Measurements from ENCODE around the gene BPHL.
"Not testable (repeated sequence)": the region's sequence is repeated elsewhere in the genome, so short reads cannot be mapped to it uniquely, and the experiment has no call there.

BPHL gene

GRCh38 chr6:3118353-3119039, at the start of gene BPHL:
Gene BPHL (plus strand): TSS chr6:3118711. CDS start chr6:3118741, 30 bp downstream.
- DNase-seq = peak; percentile 100

DNA sequence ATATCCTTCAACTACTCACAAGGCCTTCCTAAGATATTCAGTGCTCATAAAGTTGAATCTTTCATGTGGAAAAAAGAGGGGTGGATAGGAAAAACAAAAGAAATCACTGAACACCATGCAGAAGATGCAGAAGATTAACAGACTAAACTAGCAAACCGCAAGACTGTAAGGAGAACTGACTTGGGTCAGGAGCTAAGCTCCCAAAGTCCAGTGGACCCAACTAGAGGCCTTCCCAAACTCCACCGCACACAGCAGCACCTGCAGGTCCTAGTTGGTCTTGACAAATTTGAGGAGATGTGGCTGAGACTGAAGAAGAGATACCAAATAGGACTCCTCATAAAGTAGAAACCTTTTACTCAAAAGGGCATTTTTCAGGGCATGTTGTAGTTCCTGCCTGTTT, 46.9 kb upstream of the BPHL start:
- no peak for DNase-seq

DNA sequence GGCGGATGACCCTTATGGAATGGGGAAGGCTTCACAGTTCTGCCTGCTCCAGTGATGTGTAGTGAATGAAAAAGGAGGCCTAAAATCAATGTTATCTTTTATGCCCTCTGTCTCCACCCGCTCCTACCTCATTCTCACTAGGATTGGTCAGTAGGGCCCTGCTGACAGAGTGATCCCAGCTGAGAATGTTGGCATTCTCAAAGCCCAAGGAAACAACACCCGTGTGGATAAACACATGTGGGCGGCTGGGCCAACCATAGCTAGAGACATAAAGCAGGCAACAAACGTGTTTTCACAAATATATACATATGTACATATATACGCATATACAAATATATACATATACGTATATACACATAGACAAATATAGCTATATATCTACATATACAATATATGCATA, 45.7 kb upstream of the BPHL start:
- no peak for DNase-seq

- no peak for DNase-seq
Observed at GRCh38 chr6:3073382-3073781, 45.1 kb upstream of the BPHL start.

- DNase-seq = no peak
Observed at GRCh38 chr6:3075772-3076113, 42.8 kb upstream of the BPHL start.

- DNase-seq = no peak
Observed at GRCh38 chr6:3076320-3076719, 42.2 kb upstream of the BPHL start.

GRCh38 chr6:3077430-3077829, 41.1 kb upstream of the BPHL start:
- no peak for DNase-seq

GRCh38 chr6:3078952-3079351, 39.6 kb upstream of the BPHL start:
- not testable (repeated sequence) for DNase-seq

DNA sequence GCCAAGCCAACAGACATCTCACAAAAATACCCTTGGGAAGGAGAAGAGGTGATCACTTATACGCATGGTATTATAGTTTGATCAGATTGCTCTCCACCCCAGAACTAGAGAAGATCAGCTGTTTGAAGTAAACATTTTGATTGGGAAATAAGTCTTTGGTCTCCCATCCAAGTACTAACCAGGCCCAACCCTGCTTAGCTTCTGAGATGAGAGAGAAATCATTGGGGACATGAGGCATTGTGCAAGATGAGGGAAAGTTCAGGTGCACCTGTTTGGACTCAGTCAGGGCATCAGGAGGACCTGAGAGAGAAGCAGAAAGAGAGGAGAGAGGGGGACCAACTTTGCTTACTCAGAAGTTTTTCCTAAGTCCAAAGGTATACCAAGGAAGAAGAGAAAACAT, 38.8 kb upstream of the BPHL start:
- DNase-seq = no peak

DNA sequence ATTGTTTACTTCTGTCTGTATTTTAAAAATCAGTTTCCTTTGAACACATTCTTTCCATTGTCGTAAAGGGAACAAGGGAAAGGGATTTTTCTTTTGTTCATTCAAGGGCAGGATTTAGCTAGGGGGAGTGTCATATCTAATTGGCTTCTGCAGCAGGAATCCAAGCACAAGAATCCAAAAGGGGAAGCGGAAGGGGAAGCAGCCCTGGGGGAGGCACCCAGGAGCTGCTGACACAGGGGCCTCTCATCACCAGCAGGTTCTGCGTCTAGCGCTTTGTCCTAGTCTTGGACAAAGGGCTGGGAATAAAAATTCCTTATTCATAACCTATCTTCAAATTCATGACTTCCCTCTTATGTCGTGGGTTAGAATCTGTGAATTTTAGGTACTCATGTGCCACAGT, 36.6 kb upstream of the BPHL start:
- no peak for DNase-seq

DNA sequence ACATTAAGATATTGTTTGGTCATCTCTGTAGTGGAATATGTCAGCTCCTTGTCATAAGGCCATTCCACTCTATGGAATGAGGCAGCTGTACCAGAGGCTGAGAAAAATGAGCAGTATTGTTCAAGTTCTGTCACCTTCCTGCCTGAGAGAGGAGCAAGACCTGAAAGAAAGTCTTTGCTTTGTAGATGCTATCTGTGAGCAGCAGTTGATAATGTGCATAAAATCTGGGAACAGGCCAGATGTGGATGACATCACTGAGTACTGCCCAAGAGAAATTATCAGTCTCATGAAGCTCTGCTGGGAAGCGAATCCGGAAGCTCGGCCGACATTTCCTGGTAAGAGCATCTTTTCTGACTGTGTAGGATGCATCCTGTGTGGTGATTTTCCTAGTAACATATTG, 33.4 kb upstream of the BPHL start:
- no peak for DNase-seq

- no peak for DNase-seq
Observed at GRCh38 chr6:3086282-3086946, 32.1 kb upstream of the BPHL start.

GRCh38 chr6:3088446-3088845, 30.1 kb upstream of the BPHL start:
- no peak for DNase-seq

GRCh38 chr6:3088968-3089367, 29.5 kb upstream of the BPHL start:
- DNase-seq = no peak

GRCh38 chr6:3090013-3090412, 28.5 kb upstream of the BPHL start:
- DNase-seq = no peak

DNA sequence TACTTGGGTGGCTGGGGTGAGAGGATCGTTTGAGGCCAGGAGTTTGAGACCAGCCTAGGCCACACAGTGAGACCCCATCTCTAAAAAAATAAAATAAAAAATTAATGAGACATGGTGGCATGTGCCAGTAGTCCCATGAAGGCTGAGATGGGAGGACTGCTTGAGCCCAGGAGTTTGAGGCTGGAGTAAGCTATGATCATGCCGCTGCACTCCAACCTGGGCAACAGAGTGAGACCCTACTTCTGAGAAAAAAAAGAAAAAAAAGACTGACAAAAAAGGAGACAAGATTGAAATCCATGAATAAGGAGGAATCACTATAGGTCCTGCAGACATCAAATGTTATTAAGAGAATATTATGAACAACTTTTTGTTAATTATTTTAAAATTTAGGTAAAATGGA, 23.7 kb upstream of the BPHL start:
- DNase-seq = no peak

DNA sequence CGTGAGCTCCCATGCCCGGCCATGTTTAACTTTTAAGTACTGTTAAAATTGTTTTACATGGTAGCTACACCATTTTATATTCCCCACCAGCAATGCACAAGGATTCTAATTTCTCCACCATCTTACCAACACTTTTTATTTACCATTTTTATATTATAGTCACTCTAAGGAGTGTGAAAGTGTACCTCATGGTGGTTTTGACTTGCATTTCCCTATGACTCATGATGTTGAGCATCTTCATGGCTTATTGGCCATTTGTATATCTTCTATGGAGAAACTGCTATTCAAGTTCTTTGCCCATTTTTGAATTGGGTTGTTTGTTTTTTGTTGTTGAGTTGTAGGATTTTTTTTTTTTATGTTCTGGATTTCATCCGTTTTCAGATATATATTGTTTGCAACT, 15.6 kb upstream of the BPHL start:
- no peak for DNase-seq

GRCh38 chr6:3108746-3109414, 9.6 kb upstream of the BPHL start:
- no peak for DNase-seq

- no peak for DNase-seq
Observed at GRCh38 chr6:3109761-3110160, 8.8 kb upstream of the BPHL start.

- no peak for DNase-seq
Observed at GRCh38 chr6:3114377-3114776, 4.1 kb upstream of the BPHL start.

DNA sequence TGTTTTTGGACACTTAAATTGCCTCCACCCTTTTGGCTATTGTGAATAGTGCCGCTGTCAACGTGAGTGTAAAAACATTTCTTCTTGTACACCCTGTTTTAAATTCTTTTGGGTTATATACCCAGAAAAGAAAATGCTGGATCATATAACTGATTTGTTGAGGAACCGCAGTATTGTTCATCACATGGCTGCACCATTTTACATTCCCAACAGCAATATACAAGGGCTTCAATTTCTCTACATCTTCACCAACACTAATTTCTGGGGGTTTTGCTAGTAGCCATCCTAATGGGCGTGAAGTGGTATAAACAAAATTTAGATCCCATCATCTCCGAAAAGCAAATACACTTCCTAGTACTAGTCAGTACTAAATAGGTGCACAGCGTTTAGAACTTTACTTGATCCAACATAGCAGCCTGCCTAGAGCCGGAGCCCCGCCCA, 579 bp upstream of the BPHL start:
- DNase-seq = no peak

- no peak for DNase-seq
Observed at GRCh38 chr6:3119040-3119723, 671 bp downstream of the BPHL start.

- DNase-seq = no peak
Observed at GRCh38 chr6:3120765-3121089, 2.2 kb downstream of the BPHL start.

GRCh38 chr6:3122823-3123182, 4.3 kb downstream of the BPHL start:
- no peak for DNase-seq

Measured in activated CD8-positive, alpha-beta memory T cell treated with anti-CD3 and anti-CD28 coated beads for 24 hours (primary cell).